SK-N-SH (cell line): Measurements from ENCODE around the gene RCAN3. TPM values are rescaled to one million over a fixed set of nuclear protein-coding genes. Genes with fewer than 3 reads are reported as not detected.

Experiments
- CTCF ChIA-PET: fragments of 300-600, 350-600 bp; formaldehyde crosslinking; extraction: SDS; loops from one replicate; lab custom pipeline; 2021; lab: Yijun Ruan, JAX
- POLR2A ChIA-PET: fragments of 350-600 bp; sonication (Branson Sonifier 250); formaldehyde crosslinking; extraction: SDS; loops from one replicate; lab custom pipeline; 2020; ENCODE audit warnings: antibody characterized with exemption, inconsistent platforms; lab: Yijun Ruan, JAX
- DNase-seq: peaks from one replicate; pipeline ENCODE4 v3.0.0; 2012
- H2AFZ ChIP-seq: fragments of 200-600 bp; sonication (generic); 2 replicates; pipeline ENCODE4 v1.8.1; 2016; ENCODE audit warnings: antibody characterized with exemption, mild to moderate bottlenecking, low read depth
- H3F3A ChIP-seq: fragments of 200-600 bp; sonication (generic); replicated peaks from 2 replicates; pipeline ENCODE3; 2016; ENCODE audit warnings: antibody characterized with exemption, mild to moderate bottlenecking; ENCODE audit not compliant: insufficient read depth
- H3K27ac ChIP-seq, 2 experiments: fragments of 200-500 bp in 1 of 2; fragments of 200-600 bp in 1 of 2; sonication (Bioruptor generic) in 1 of 2; sonication (generic), shearing (Covaris generic) in 1 of 2; 2 replicates each; pipeline versions ENCODE4 v1.5.1 to v1.6.1; 2014 to 2016; ENCODE audit warnings: low read depth in 2 of 2, inconsistent platforms in 1 of 2, low read length in 1 of 2, mild to moderate bottlenecking in 1 of 2, mixed read lengths in 1 of 2
- H3K27me3 ChIP-seq: fragments of 200-600 bp; sonication (generic), shearing (Covaris generic); 2 replicates; pipeline ENCODE4 v1.6.1; 2016; ENCODE audit warnings: mixed run types; ENCODE audit not compliant: insufficient read depth
- H3K36me3 ChIP-seq, 2 experiments: fragments of 200-500 bp in 1 of 2; fragments of 200-600 bp in 1 of 2; sonication (Bioruptor generic) in 1 of 2; sonication (generic) in 1 of 2; replicated peaks in 1 of 2; 2 replicates each; pipeline versions ENCODE3 to v1.5.1; 2014 to 2016; ENCODE audit warnings: low read length in 1 of 2, mild to moderate bottlenecking in 1 of 2; ENCODE audit not compliant: insufficient read depth in 2 of 2, control insufficient read depth in 1 of 2
- H3K4me1 ChIP-seq, 2 experiments: fragments of 200-500 bp in 1 of 2; fragments of 200-600 bp in 1 of 2; sonication (Bioruptor generic) in 1 of 2; sonication (generic), shearing (Covaris generic) in 1 of 2; 2 replicates each; pipeline versions ENCODE4 v1.5.1 to v1.6.1; 2014 to 2016; ENCODE audit warnings: low read depth in 1 of 2, low read length in 1 of 2, mixed run types in 1 of 2; ENCODE audit not compliant: insufficient read depth in 2 of 2, control insufficient read depth in 1 of 2
- H3K4me2 ChIP-seq: fragments of 200-600 bp; sonication (generic), shearing (Covaris generic); 2 replicates; pipeline ENCODE4 v1.6.1; 2017; ENCODE audit warnings: mixed run types
- H3K4me3 ChIP-seq, 2 experiments: fragments of 200-500 bp in 1 of 2; fragments of 200-600 bp in 1 of 2; sonication (Bioruptor generic) in 1 of 2; sonication (generic), shearing (Covaris generic) in 1 of 2; 2 replicates each; pipeline versions ENCODE4 v1.5.1 to v1.8.1; 2014 to 2016; ENCODE audit warnings: low read depth in 2 of 2, inconsistent platforms in 1 of 2, low read length in 1 of 2, mild to moderate bottlenecking in 1 of 2, mixed read lengths in 1 of 2, moderate library complexity in 1 of 2
- H3K79me2 ChIP-seq: fragments of 200-600 bp; sonication (generic); 2 replicates; pipeline ENCODE4 v1.8.1; 2017; ENCODE audit warnings: mild to moderate bottlenecking; ENCODE audit not compliant: insufficient read depth
- H3K9ac ChIP-seq: fragments of 200-600 bp; sonication (generic); 2 replicates; pipeline ENCODE4 v1.6.1; 2017; ENCODE audit warnings: mixed run types
- H3K9me2 ChIP-seq: fragments of 200-600 bp; sonication (generic); 2 replicates; pipeline ENCODE4 v1.6.1; 2017; ENCODE audit warnings: mixed run types
- H3K9me3 ChIP-seq: fragments of 200-600 bp; sonication (generic); 2 replicates; pipeline ENCODE4 v1.6.1; 2017; ENCODE audit warnings: mixed run types, mild to moderate bottlenecking, moderate library complexity
- H4K20me1 ChIP-seq: fragments of 200-600 bp; sonication (generic); 2 replicates; pipeline ENCODE4 v1.6.1; 2017; ENCODE audit warnings: mild to moderate bottlenecking, mixed run types; ENCODE audit not compliant: insufficient read depth
- ELF1 ChIP-seq: IDR thresholded peaks from 2 replicates; pipeline ENCODE4 v1.4.0; 2012
- EZH2phosphoT487 ChIP-seq: fragments of 200-600 bp; sonication (generic); IDR thresholded peaks from 2 replicates; pipeline ENCODE4 v1.6.1; 2017; ENCODE audit warnings: low read depth, mixed run types, mild to moderate bottlenecking, antibody characterized with exemption, moderate library complexity, borderline replicate concordance
- FOSL2 ChIP-seq: IDR thresholded peaks from 2 replicates; pipeline ENCODE4 v1.4.0; 2012; ENCODE audit warnings: low read depth, mild to moderate bottlenecking, moderate library complexity, borderline replicate concordance
- FOXJ3 ChIP-seq: sonication (generic); formaldehyde crosslinking; IDR thresholded peaks from 2 replicates; pipeline ENCODE4 v1.5.1; 2020; ENCODE audit warnings: mild to moderate bottlenecking, missing genetic modification reagents
- FOXM1 ChIP-seq: IDR thresholded peaks from 2 replicates; pipeline ENCODE4 v1.4.0; 2012; ENCODE audit warnings: low read depth, mild to moderate bottlenecking
- GABPA ChIP-seq: IDR thresholded peaks from 2 replicates; pipeline ENCODE4 v1.4.0; 2012; ENCODE audit warnings: low read depth, mild to moderate bottlenecking
- GATA2 ChIP-seq: sonication (generic); formaldehyde crosslinking; IDR thresholded peaks from 2 replicates; pipeline ENCODE4 v1.5.0; 2020; ENCODE audit warnings: mild to moderate bottlenecking, missing genetic modification reagents
- JUND ChIP-seq: IDR thresholded peaks from 2 replicates; pipeline ENCODE4 v1.4.0; 2012
- NFIC ChIP-seq: IDR thresholded peaks from 2 replicates; pipeline ENCODE4 v1.4.0; 2012; ENCODE audit warnings: borderline replicate concordance
- NRF1 ChIP-seq: IDR thresholded peaks from 2 replicates; pipeline ENCODE4 v1.6.1; 2012; ENCODE audit warnings: low read depth, mild to moderate bottlenecking, low read length
- POLR2AphosphoS5 ChIP-seq: IDR thresholded peaks from 2 replicates; pipeline ENCODE4 v1.6.1; 2012; ENCODE audit warnings: low read depth, low read length
- RAD21 ChIP-seq: IDR thresholded peaks from 2 replicates; pipeline ENCODE4 v1.6.1; 2012; ENCODE audit warnings: mild to moderate bottlenecking, low read length
- SMC3 ChIP-seq: IDR thresholded peaks from 2 replicates; pipeline ENCODE4 v1.6.1; 2012; ENCODE audit warnings: low read depth, low read length, improper control_type of control experiment
- TCF12 ChIP-seq: IDR thresholded peaks from 2 replicates; pipeline ENCODE4 v1.4.0; 2012
- USF1 ChIP-seq: IDR thresholded peaks from 2 replicates; pipeline ENCODE4 v1.4.0; 2012; ENCODE audit warnings: low read depth, borderline replicate concordance
- ZBTB33 ChIP-seq: IDR thresholded peaks from 2 replicates; pipeline ENCODE4 v1.4.0; 2012; ENCODE audit warnings: low read depth, borderline replicate concordance
- WGBS: methylation state at CpG from one replicate; pipeline ENCODE4 v1.1.6; 2017; ENCODE audit warnings: low lambda C conversion rate; 5-methylcytosine and 5-hydroxymethylcytosine counted together
- polyA plus RNA-seq, 3 experiments: library from polyadenylated mRNA; depleted of rRNA; stranded (reverse); fragments of >200 nt; gene quantifications; 2 replicates each; pipeline ENCODE4 v1.2.3, GENCODE V29; 2012
- TF ChIP-seq, protein P1 (sequence below): fragments of 150-350 bp; IDR thresholded peaks from 2 replicates; pipeline ENCODE4 v1.6.1; 2016; ENCODE audit warnings: mild to moderate bottlenecking, low read depth, low read length

RCAN3 gene
- polyA plus RNA-seq, 1 of the 3 experiments (the other 2 are of a cell fraction) = 4.8 TPM

GRCh38 chr1:24505816-24506215 lies 3.2 kb downstream of the RCAN3 start:
- Histone ChIP-seq H3K9me3 (no peaks in the 10 kb centered on the region), H3K4me3 (no peak overlapping the region), H3K36me3 (peaks cover 0 to 5% of the 10 kb centered on the region in 2 experiments), H3K9ac (no peak overlapping the region), H3K27ac (no peak overlapping the region), H3K79me2 (peaks cover 33% of the 10 kb centered on the region), H3K9me2 (no peaks in the 10 kb centered on the region), H3K4me2 (no peak overlapping the region), H3K27me3 (no peaks in the 10 kb centered on the region), H2AFZ (no peak overlapping the region), H3K4me1 (peaks cover 0 to 7% of the 10 kb centered on the region in 2 experiments; a peak in 1 of 4 replicates), H4K20me1 (no peaks in the 10 kb centered on the region), H3F3A (peaks cover 4% of the 10 kb centered on the region)
- WGBS = 95% methylated on average over 4 of the region's 4 CpGs
- TF ChIP-seq GATA2 (CRISPR knock-in tag) (no peak), FOXJ3 (CRISPR knock-in tag) (no peak)
- POLR2A ChIA-PET = no interaction called here
- CTCF ChIA-PET = interaction anchor here (0.7 to 1.6 kb wide), 2 partner anchors 90 to 304 kb away, joined by 3 to 8 read pairs; partner anchors contain the start of gene NIPAL3
- no peak for DNase-seq

GRCh38 chr1:24506691-24507381 lies 4.2 kb downstream of the RCAN3 start:
- no peak for DNase-seq
- H3K27me3 ChIP-seq = no peaks in the 10 kb centered on the region
- WGBS = 91% methylated on average over 5 of the region's 5 CpGs
- H3K4me1 ChIP-seq = peaks cover 0 to 5% of the 10 kb centered on the region in 2 experiments; a peak in 1 of 4 replicates
- no peaks in the 10 kb centered on the region for H3K9me3 ChIP-seq
- CTCF ChIA-PET = interaction anchor here (0.6 kb wide), 1 partner anchor 71 kb away, joined by 3 read pairs; no protein-coding TSS in a partner anchor
- no peak overlapping the region for H2AFZ ChIP-seq
- peaks cover 4% of the 10 kb centered on the region for H3F3A ChIP-seq
- no peak for TF ChIP-seq GABPA
- TF ChIP-seq GATA2 (CRISPR knock-in tag) = no peak
- TF ChIP-seq USF1 = no peak
- TF ChIP-seq SMC3 = no peak
- TF ChIP-seq FOXM1 = no peak
- no peak for TF ChIP-seq FOSL2
- TF ChIP-seq ZBTB33 = no peak
- TF ChIP-seq TCF12 = no peak
- TF ChIP-seq EZH2phosphoT487 = no peak
- TF ChIP-seq RAD21 = no peak
- TF ChIP-seq NRF1 = no peak
- TF ChIP-seq, protein P1, sequence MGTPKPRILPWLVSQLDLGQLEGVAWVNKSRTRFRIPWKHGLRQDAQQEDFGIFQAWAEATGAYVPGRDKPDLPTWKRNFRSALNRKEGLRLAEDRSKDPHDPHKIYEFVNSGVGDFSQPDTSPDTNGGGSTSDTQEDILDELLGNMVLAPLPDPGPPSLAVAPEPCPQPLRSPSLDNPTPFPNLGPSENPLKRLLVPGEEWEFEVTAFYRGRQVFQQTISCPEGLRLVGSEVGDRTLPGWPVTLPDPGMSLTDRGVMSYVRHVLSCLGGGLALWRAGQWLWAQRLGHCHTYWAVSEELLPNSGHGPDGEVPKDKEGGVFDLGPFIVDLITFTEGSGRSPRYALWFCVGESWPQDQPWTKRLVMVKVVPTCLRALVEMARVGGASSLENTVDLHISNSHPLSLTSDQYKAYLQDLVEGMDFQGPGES = no peak
- TF ChIP-seq POLR2AphosphoS5 = no peak
- no peak for TF ChIP-seq NFIC
- no peak for TF ChIP-seq ELF1
- no peak for TF ChIP-seq JUND
- no peaks in the 10 kb centered on the region for H4K20me1 ChIP-seq
- peaks cover 34% of the 10 kb centered on the region for H3K79me2 ChIP-seq
- H3K9me2 ChIP-seq = no peaks in the 10 kb centered on the region
- peaks cover 0 to 5% of the 10 kb centered on the region in 2 experiments for H3K36me3 ChIP-seq
- no peak overlapping the region for H3K9ac ChIP-seq
- no peak overlapping the region for H3K4me2 ChIP-seq
- no peak overlapping the region for H3K27ac ChIP-seq
- POLR2A ChIA-PET = no interaction called here
- H3K4me3 ChIP-seq = no peak overlapping the region
